ENCODE data around the gene OR8B2.
"Not testable (repeated sequence)": the region's sequence is repeated elsewhere in the genome, so short reads cannot be mapped to it uniquely, and the experiment has no call there.

The OR8B2 gene

GRCh38 chr11:124384399-124384798 lies at the start of gene OR8B2:
Gene OR8B2, minus strand, starts transcription at chr11:124384499. Its CDS starts 1,156 bp downstream, at chr11:124383343.
- no peak for DNase-seq

DNA sequence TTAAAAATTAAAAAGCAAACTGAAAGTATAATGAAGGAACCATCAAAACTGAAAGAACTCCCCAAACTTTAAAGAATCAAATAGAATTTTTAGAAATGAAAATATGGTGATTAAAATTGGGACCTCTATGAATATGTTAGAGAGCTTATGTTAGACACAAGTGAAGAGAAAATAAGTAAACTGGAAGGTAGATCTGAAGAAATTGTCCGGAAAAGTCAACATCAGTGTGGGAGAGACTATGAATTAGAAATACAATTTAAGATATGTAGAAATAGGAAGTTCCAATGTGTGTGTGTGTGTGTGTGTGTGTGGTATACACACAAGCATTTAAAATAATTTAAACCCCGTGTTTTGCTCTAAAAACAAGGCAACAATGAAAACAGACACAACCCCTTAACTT lies 45.3 kb upstream of the OR8B2 start:
- DNase-seq = no peak

DNA sequence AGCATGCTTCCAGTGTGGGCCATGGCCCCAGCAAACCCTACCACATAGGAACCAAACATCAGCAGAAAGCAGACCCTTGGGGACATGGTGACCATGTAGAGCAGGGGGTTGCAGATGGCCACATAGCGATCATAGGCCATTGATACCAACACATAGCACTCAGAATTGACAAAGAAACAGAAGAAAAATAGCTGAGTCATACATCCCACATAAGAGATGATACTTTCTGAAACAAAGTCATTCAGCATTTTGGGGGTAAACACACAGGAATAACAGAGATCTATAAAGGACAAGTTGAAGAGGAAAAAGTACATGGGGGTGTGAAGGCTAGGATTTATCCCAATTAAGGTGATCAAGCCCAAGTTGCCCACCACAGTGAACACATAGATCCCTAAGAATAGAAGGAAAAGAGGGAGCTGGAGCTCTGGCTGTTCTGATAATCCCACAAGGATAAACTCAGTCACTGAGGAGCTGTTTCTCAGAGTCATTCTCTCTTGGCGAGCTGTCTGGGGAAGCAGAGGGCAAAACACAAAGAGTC lies 40.2 kb upstream of the OR8B2 start, which contains the start of gene OR8B4:
TSS of gene OR8B4 (minus strand) at position 488 of the 538 bp plus-strand sequence. CDS start at position 488, 0 bp downstream.
- no peak for DNase-seq

- no peak for DNase-seq
Measured at GRCh38 chr11:124421043-124421442, 36.7 kb upstream of the OR8B2 start.

- no peak for DNase-seq
Measured at GRCh38 chr11:124415356-124415923, 31.1 kb upstream of the OR8B2 start.

- DNase-seq = no peak
Measured at GRCh38 chr11:124409906-124410305, 25.6 kb upstream of the OR8B2 start.

DNA sequence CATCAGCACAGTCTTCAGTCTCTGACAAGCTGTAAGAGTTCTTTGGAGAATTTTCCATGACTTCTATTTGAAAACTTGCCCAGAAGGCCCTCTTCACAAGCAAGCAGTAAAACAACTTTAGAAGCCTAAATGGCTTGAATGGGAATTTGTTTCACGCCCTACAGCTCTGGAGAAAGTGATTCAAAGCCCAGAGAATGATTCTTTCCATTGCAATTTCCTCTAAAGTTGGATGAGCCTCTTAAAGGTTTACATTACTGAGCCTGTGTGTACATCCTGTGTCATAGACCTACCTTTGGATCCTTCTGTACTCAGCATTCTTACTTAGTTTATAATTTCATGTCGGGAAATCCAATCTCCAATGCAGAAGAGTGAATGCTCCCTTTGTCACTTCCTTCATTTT lies 21.3 kb upstream of the OR8B2 start:
- no peak for DNase-seq

GRCh38 chr11:124403186-124403585 lies 18.9 kb upstream of the OR8B2 start:
- not testable (repeated sequence) for DNase-seq

DNA sequence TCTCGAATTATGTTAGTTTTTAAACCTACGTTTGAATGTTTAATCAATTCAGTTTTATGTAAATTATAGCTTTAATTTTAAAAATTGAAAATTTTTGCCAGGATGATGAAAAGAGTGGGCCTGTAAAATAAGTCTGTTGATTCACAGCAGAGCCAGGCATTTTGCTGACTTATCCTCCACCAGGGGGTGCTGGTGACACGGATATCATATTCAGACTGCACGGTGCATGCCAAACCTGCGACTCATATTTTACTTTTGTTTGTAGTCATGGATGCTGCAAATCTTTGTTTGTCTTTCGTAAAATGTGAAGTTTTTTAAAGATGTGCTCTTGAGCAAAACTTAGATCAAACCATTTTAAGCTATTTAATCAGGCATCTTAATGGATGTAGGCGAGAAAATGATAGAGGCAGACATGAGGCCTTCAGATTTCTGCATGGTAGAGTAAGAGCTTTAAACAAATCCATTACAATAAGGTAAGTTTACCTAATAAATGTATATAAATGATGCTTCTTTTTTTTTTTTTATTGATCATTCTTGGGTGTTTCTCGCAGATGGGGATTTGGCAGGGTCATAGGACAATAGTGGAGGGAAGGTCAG lies 18.1 kb upstream of the OR8B2 start:
- DNase-seq = peak in 1 of 2 experiments; percentile 21

DNA sequence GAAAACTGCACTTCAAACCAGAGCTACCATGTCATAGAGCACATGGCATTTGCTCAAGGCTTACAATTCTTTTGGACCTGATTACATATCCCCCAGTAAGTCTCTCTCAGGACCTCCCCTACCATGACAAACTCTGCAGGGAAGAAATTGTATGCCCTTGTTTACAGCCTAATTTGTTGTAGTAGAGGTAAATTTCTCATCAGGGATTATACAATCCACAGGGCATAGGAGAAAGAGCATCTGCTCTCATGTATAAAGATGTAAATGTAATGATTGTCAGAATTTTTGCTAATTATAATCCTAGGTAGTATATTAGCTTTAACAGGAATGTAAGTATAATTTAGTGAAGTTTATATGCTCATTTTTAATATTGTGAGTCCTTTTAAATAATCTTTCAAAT lies 14.6 kb upstream of the OR8B2 start, which contains the start of gene OR8B3:
TSS of gene OR8B3 (minus strand) at position 101 of the 400 bp plus-strand sequence. CDS start 1,673 bp downstream, outside the sequence.
- no peak for DNase-seq

DNA sequence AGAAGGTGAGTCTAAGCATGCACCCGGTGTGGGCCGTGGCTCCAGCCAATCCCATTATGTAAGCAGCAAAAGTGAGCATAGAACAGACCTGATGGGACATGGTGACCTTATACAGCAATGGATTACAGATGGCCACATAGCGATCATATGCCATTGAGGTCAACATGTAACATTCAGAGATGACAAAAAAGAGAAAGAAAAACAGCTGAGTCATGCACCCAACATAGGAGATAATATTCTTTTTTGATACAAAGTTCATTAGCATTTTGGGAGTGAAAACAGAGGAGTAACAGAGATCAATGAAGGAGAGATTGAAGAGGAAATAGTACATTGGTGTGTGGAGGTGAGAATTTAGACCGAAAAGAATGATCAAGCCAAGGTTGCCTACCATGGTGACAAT lies 12.5 kb upstream of the OR8B2 start:
- not testable (repeated sequence) for DNase-seq

DNA sequence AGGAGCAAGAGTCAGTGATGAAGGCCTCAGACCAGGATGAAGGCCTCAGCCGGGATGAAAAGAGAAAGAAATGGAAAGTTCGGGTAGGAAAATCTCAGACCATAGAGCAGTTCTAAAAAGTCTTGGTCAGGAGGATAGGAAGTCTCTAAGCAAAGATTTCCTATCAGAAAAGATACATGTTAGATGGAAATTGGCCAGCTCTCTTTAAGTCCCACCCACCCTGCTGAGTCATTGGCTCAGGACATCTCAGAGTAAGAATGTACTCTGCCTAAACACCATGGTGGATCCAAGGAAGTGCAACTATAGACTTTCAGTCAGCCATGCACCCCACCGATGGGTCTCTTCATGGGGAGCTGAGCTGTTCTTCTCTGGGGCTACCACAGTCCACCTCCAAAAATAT lies 10.1 kb upstream of the OR8B2 start:
- DNase-seq = no peak

DNA sequence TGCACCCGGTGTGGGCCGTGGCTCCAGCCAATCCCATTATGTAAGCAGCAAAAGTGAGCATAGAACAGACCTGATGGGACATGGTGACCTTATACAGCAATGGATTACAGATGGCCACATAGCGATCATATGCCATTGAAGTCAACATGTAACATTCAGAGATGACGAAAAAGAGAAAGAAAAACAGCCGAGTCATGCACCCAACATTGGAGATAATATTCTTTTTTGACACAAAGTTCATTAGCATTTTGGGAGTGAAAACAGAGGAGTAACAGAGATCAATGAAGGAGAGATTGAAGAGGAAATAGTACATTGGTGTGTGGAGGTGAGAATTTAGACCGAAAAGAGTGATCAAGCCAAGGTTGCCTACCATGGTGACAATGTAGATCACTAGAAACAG lies 1.4 kb downstream of the OR8B2 start:
- DNase-seq = not testable (repeated sequence)

DNA sequence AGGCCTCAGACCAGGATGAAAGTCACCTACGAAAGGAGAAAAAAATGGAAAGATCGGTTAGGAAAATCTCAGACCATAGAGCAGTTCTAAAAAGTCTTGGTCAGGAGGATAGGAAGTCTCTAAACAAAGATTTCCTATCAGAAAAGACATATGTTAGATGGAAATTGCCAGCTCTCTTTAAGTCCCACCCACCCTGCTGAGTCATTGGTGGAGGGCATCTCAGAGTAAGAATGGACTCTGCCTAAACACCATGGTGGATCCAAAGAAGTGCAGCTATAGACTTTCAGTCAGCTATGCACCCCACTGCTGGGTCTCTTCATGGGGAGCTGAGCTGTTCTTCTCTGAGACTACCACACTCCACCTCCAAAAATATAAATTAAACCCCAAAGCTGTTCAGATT lies 3.7 kb downstream of the OR8B2 start:
- no peak for DNase-seq

DNA sequence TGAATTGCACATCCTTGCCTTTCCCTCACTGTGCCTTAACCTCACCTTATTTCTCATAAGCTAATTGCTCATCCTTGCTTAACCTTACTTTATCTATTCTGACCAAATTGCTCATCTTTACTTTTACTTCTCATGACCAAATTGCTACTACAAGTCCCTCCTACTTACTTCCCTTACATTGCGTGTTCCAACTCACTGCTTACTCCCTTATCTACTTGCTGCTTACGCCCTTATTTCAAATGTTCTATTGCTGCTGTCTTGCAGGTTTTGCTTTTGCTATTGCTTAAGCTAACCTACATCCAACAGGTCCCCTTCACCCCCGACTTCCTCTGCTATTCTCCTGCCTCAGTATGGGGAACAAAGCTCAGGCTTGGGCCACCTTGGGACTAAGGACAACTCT lies 8.0 kb downstream of the OR8B2 start:
- DNase-seq = no peak

DNA sequence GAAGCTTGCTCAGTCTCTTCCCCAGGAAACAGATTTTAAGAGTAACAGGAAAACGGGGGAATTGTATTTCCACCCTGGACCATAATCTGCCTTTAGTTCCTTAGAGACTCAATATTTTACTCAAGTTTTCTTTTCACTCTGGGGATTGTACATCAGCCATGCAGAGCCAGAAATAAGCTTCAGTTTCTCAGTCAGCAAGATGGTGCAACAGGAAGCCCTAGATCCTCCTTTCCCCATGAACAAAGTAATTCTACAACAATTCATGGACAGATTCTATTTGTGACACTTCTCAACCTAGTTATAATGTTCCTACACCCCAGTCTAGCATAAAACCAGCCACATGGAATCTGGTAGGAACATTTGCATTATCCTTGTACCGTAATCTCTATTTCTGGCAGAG lies 24.7 kb downstream of the OR8B2 start:
- no peak for DNase-seq

- no peak for DNase-seq
Measured at GRCh38 chr11:124346311-124346955, 37.9 kb downstream of the OR8B2 start.

DNA sequence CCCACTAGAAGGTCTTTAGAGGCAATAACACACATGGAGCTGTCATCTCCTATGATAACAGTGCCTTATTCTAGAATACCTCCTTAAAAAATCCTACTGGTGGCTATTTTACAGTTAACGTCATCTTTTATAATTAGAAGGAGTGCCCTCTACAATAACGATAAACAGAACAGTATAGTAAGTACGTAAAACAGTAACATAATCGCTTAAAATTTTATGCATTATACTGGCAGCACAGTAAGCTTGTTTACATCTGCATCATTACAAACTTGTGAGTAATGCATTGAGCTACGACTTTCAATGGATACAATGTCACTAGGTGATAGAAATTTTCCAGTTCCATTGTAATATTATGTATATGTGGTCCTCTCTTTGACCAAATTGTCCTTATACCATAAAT lies 40.0 kb downstream of the OR8B2 start:
- DNase-seq = no peak

DNA sequence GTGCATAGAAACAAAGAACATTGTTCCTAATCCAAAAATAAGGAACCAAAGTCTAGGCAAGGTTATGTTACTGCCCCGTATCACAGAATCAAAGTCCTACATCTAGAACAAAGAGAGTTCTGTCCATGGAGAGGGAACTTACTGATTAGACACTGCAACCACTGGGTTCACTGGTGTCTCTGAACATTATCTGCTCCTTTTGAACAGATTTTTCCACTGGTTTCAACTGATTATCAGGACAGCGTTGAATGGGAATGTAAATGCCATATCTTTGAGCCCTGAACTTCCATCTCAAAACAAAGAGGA lies 44.2 kb downstream of the OR8B2 start:
- DNase-seq = no peak

- DNase-seq = no peak
Measured at GRCh38 chr11:124339396-124340141, 44.7 kb downstream of the OR8B2 start.

Data from NCI-H1930 (cell line).